ENCODE results near the gene HRAS. TPM values are rescaled to one million over a fixed set of nuclear protein-coding genes. Genes with fewer than 3 reads are reported as not detected.

The HRAS gene
- total and polyA plus RNA-seq, 2 of the 13 experiments (the other 11 are each of a cell fraction or from before 2014, with no cell fraction given): 32.9 to 50.0 TPM

- TF ChIP-seq MYC (CRISPR knock-in tag; IDR thresholded peaks at IDR 0.05; ENCODE audit: borderline replicate concordance) (peak; percentile 19; the same call in 1 of the 2 replicates), THAP8 (CRISPR knock-in tag; IDR thresholded peaks at IDR 0.05; ENCODE audit: borderline replicate concordance) (no peak), THRA (CRISPR knock-in tag; IDR thresholded peaks at IDR 0.05; ENCODE audit: borderline replicate concordance) (peak; percentile 21; the same call in 1 of the 2 replicates), NR2F2 (IDR thresholded peaks at IDR 0.05; ENCODE audit: borderline replicate concordance, low read depth) (0 out of 2 replicates have a peak, but pooled peaks have one; percentile 15), NR2F6 (IDR thresholded peaks at IDR 0.05) (peak; percentile 36; the same call in 1 of the 2 replicates), NR2F6 (CRISPR knock-in tag; IDR thresholded peaks at IDR 0.05) (peak; percentile 64), ZNF580 (CRISPR knock-in tag; IDR thresholded peaks at IDR 0.05; ENCODE audit: borderline replicate concordance, low read depth) (no peak), ZNF335 (CRISPR knock-in tag; IDR thresholded peaks at IDR 0.05) (no peak), ZNF513 (CRISPR knock-in tag; conservative IDR thresholded peaks at IDR 0.05) (no peak), ZUFSP (CRISPR knock-in tag; IDR thresholded peaks at IDR 0.05; ENCODE audit: borderline replicate concordance) (no peak), ZNF550 (CRISPR knock-in tag; IDR thresholded peaks at IDR 0.05; ENCODE audit: borderline replicate concordance) (no peak), ZNF598 (CRISPR knock-in tag; IDR thresholded peaks at IDR 0.05; ENCODE audit: borderline replicate concordance) (0 out of 2 replicates have a peak, but pooled peaks have one; percentile 32), PCBP1 (IDR thresholded peaks at IDR 0.05; ENCODE audit: borderline replicate concordance, low read depth, low read length) (0 out of 2 replicates have a peak, but pooled peaks have one; percentile 39), E2F2 (CRISPR knock-in tag; IDR thresholded peaks at IDR 0.05; ENCODE audit: borderline replicate concordance) (no peak), GTF3A (CRISPR knock-in tag; conservative IDR thresholded peaks at IDR 0.05) (no peak), SMAD9 (CRISPR knock-in tag; IDR thresholded peaks at IDR 0.05) (no peak), IRF1 (CRISPR knock-in tag; IDR thresholded peaks at IDR 0.05; ENCODE audit: low read depth) (no peak), ZBTB8A (CRISPR knock-in tag; IDR thresholded peaks at IDR 0.05; ENCODE audit: borderline replicate concordance, low read depth) (no peak), NR2C2 (CRISPR knock-in tag; IDR thresholded peaks at IDR 0.05; ENCODE audit: borderline replicate concordance) (peak; percentile 60), LCORL (IDR thresholded peaks at IDR 0.05) (no peak), LCORL (CRISPR knock-in tag; IDR thresholded peaks at IDR 0.05) (peak; percentile 36; the same call in 1 of the 2 replicates)
Measured at GRCh38 chr11:553083-553987, 18.0 kb upstream of the HRAS start (continued).
